ELR (cell line): Measurements from ENCODE around the gene TCEAL9.
"Not testable (repeated sequence)": the region's sequence is repeated elsewhere in the genome, so short reads cannot be mapped to it uniquely, and the experiment has no call there.

Experiments
- DNase-seq: peaks from one replicate; pipeline ENCODE4 v3.0.0-alpha.2; 2015; ENCODE audit warnings: low read depth

Gene TCEAL9, protein sequence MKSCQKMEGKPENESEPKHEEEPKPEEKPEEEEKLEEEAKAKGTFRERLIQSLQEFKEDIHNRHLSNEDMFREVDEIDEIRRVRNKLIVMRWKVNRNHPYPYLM

DNA sequence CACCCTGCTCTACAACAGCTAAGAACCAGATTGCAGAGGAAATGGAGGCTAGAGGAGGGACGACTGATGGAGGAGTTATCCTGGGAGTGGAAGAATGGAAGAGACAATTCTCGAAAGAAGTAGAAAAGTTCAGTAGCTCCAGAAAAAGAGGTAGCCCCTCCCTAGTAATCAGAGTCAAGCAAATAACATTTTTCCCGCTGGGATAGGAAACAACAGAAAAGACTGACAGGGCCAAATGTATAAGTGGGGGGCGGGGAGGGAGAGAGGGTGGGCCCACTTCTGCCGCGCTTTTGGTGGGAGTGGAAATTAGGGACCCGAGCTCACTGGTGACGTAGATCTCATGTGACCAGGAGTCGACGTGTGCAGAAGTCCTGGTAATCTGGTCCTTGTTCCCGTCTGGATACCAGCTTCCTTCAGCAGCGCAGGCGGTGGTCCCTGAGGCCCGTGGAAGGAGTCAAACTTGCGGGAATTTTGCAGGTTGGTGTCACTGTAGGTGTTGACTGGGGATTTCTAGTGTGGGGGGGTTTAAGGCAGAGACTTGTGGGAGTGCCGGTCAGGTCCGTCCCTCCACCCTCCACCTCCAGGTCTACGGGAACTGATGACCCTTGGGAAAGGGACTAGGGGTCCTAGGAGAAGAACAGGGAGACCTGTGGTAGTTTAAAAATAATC, at the start of gene TCEAL9:
Gene TCEAL9, plus strand, starts transcription at position 377 of the 669 bp plus-strand sequence. CDS start 1,179 bp downstream, outside the sequence.
- peak; percentile 79 for DNase-seq

DNA sequence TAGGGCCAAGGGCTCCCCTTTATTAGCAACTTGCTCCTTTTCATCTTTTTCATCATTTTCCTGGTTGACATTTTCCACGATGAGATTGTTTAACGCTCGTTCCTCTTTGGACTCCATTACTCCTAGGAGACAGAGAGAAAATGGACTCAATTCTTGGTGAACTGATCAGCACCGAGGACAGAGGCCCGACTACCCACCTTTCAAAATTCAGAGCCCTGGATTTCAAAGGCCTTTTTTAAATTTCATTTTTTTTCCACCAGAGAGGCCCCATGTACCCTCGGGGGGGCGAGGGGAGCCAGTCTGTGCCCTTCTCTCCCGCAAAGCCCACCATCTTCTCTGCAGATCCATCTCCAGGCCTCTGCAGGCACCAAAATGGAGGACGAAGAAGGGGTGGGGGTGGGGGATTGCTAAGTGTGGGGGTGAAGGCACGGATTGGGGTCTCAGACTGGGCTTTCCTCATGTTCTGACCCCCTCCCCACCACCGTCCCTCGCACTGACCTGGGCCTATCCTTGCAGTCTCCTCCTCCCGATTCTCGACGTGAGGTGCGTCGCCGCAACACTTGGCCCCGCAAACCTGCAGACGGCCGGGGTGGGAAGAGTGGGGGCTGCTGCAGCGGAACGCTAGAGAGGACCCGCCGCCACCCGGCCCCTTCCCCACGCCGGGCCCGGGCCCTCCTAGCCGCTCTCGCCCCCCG, 46.3 kb upstream of the TCEAL9 start:
- no peak for DNase-seq

DNA sequence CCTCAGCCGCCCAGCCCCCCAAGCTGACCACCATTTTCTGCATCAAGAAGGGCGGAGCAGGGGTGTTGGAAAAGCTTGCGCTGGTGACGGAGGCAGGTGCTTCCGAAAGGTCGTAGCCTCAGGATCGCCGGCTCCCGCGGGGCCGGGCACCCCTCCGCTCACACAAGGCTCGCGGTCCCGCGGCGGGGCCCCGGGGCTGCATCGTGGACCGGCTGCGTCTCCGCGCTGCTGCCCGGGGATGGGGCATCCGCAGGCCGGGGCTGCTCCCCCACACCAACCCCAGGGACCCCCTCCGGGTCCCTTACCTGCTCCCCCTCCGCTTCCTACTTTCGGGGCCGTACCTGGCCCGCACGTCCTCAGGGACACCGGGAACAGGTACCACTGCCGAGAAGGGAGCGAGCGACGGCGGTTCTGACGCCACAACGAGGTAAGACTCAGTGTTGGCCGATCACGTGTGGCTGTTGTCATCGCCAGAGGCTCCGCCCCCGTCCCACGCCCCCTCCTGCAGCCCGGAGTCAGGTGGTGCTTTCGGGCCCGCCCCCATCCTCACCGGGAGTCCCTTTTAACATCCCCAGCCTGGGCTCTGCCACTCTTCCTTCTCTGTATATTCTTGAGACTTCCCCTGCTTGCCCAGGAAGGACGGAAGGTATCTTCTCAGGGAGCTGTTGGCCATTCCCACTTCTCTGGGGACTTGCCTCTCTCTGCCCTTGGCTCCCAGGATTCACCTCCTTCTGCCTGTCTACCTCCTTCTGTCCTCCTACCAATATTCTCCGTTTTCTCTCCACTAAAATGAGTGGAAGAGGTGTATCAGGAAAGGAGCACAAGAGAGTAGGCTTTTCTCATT, 45.5 kb upstream of the TCEAL9 start, which contains the start of gene BEX2:
Gene BEX2, minus strand, starts transcription at position 436 of the 844 bp plus-strand sequence. CDS start 1,014 bp downstream, outside the sequence.
- DNase-seq: peak; percentile 58

DNA sequence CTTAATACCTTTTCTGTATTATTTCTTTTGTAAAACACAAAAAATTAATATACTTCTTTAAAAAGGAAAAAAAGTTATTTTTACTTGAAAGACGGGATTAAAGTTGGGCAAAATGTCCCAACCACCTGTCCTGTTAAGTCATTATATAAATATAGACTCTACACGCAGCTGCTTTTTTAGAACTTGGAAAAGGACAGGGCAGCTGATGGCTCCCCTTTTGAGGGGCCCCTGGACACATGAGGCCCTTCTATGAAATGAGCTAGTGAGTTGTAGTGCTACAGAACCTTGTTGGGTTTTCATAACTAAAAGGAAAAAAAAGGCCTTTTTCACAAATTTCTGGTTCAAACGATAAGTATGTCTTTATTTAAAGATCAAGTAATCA, 44.9 kb upstream of the TCEAL9 start:
- DNase-seq: no peak

DNA sequence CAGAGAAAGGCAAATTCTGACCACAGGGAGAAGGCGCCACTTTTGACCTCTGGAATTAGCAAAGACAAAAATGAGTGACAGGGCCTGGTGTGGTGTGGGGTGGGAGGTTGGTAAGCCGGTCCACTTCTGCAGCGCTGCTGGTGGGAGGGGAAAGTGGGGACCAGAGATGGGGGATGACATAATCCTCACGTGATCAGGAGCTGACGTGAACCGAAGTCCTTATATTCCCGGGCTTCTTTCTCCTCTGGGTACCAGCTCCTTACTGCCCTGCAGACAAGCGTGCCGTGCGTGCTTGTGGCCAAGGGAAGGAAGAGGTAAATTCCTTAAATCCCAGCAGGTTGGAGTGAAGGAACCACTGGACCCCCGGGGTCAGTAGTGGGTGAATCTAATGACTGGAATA, 26.3 kb upstream of the TCEAL9 start, which contains the start of gene TCEAL7:
Gene TCEAL7, plus strand, starts transcription at position 249 of the 400 bp plus-strand sequence. CDS start 1,165 bp downstream, outside the sequence.
- peak; percentile 65 for DNase-seq

DNA sequence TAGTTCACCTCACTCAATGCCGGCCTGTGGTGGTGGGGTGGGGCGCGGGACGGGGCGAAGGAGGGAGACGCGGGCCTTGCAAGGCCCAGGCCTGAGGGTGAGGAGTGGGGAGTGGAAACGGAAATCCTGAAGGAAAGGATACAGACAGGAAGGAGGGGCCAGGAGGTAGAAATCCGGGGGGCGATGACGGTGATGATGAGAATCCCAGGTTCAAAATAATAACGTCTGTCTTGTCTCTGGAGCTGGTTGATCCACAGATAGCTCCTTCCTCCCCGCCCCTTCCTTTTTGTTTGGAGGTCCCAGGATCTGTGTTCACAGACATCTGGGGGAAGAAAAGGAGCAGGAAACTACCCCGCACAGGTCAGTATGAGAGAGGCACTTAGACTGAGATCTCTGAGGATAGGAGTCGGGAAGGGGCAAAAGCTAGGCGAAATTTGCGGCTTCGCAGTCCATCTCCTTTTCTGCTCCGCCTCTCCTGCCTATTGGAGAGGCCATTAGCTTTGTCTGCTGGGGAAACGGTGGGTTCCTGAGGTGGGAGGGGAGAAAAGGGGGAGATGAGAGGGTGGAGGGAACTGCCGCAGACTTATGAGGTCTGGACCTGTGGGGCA, 25.5 kb upstream of the TCEAL9 start:
- DNase-seq: peak; percentile 25

DNA sequence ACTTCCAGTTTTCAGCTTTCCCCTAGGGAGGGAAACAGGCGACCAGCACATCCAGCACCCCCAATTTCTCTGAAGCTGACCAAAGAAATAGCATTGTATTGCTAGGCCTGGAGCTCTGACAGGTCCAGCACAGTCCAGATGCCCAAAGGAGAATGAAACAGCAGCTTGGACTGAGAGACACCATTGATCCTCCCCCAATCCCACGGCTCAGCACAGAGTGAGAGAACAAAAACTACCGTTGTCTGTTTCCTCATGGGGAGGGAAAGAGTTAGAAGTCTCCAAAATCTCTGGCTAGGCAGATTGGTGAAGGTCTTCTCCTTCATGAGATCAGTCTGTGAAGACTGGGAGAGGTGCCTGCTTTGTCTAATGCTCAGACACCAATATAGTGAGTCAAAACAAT, 17.6 kb upstream of the TCEAL9 start:
- no peak for DNase-seq

DNA sequence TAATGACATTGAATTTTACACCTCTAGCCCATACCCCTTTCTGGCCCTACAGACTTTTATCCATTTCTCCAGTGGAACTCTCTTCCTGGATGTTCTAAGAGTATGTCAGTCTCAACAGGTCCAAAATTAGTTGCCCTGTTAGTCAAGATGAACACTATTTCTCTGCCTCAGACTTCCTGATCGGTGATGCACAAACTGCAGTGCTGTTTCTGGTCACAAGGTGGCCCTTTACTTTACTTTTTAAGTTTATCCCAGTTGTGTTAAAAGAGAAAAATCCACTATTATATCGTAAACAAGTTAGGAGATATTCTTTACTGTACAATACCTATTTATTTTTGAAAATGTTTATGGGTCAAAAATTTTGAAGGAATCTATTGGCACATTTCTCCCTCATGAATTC, 13.2 kb upstream of the TCEAL9 start:
- DNase-seq: peak; percentile 62

DNA sequence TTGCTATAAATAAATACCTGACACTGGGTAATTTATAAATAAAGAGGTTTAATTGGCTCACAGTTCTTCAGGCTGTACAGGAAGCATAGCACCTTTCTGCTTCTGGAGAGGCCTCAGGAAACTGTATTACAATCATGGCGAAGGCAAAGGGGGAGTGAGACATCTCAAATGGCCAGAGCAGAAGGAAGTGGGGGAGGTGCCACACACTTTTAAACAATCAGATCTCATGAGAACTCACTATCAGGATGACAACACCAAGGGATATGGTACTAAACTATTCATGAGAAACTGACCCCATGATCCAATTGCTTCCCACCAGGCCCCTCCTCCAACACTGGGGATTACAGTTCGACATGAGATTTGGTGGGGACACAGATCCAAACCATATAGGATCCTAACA, 11.7 kb upstream of the TCEAL9 start:
- no peak for DNase-seq

DNA sequence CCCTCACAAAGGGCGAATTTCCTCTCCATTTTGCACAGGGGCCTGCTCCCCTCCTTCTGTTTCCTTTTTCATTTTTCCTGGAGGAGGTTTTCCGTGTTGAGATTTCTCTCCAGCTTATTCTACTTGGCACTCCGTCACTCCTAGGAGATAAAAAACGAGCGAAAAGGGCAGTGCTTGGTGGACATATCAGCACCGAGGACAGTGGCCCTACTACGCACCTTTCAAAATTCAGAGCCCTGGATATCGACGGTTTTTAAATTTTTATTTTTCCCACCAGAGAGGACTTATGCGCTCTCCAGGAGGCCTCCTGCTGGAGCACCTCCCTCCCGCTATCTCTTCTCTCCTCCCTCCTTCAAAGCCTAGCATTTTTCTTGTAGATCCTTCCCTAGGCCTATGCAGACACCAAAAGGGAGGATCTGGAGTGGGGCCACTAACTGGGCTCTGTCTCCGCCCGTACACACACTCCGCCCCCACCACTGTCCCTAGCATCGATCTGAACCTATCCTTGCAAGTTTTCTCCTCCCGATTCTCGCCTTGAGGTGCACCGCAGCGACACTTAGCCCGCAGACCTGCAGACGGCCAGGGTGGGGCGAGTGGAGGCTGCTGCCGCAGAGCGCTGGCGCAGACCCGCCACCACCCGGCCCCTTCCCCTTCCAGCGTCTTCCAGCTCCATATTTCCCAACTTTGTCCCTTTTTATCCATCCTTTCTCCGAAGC, 8.5 kb upstream of the TCEAL9 start:
- DNase-seq: no peak

DNA sequence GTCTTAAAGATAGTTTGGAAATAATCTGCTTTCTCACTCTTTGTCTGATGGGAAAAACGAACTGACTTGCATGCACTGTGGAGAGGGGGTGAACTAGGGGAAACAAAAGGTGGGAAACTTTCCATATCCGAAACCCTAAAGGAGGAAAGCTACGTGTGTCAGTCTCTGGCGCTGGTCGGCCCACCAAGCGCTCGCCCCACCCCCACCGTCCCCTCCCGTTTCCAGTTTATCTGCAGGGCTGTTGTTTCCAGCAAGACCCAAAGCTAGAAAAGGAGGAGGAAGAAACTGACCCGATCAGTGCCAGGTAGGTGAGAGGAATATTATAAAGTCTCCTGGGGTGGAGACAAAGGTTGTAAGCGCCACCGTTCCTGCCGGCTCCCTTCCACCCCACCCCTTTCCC, 552 bp downstream of the TCEAL9 start:
- DNase-seq: no peak

DNA sequence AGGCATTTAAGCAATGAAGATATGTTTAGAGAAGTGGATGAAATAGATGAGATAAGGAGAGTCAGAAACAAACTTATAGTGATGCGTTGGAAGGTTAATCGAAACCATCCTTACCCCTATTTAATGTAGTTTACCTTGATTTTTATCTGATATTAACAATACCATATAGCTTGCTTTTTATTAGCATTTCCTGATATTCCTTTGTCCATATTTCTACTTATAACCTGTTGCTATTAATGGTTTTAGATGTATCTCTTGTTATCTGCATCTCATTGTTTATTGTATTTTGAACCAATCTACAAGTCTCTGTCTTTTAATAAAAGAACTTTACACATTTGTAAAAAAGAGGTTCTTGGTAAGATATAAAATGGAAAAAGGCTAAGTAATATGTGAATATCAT, 1.6 kb downstream of the TCEAL9 start:
- DNase-seq: no peak

DNA sequence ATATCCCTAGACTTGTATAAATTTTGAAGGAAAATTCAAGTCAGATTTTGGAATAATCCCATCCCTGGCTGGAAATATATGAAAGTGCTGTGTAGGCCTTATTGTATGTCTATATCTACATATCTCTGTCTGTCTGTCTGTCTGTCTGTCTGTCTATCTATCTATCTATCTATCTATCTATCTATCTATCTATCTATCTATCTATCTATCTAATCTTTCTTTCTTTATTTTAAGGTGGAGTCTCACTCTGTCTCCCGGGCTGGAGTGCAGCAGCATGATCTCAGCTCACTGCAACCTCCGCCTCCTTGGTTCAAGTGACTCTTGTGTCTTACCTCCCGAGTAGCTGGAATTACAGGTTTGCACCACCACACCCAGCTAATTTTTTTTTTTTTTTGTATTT, 3.3 kb downstream of the TCEAL9 start:
- DNase-seq: not testable (repeated sequence)

DNA sequence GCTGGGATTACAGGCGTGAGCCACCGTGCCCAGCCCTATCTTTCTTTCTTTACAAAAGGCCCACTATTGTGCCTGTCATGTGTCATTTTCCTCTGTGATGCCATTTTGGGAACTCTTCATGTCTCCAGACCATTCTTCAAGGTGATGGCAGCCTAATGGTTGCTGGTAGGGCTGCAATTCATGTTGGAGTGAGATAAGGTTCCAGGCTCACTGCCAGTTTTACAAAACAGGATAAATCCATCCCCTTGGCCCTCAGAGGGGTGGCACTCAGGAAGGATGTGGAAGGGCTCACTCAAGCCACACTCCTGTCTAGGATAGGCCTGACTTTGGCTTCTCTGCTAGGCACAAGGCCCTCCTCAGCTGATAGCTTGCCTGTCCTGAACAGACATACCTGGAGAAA, 3.8 kb downstream of the TCEAL9 start:
- DNase-seq: no peak

DNA sequence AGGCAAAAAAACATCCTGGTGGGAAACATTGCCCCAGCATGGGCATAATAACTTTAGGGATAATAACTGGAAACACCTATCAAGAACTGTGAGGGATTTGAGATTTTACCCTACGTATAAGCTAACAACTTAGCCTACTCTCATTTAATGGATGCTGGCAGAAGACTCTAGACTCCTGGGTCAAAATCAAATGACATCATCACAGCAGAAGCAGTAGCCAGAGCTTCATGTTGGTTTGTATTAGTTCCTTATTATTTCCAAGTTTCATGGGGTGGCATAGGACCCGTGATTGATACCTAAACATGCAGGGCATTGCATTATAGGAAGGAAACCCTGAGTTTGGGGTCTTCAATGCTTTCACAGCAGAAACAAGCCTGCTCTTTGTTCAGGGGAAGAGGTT, 4.6 kb downstream of the TCEAL9 start:
- no peak for DNase-seq

DNA sequence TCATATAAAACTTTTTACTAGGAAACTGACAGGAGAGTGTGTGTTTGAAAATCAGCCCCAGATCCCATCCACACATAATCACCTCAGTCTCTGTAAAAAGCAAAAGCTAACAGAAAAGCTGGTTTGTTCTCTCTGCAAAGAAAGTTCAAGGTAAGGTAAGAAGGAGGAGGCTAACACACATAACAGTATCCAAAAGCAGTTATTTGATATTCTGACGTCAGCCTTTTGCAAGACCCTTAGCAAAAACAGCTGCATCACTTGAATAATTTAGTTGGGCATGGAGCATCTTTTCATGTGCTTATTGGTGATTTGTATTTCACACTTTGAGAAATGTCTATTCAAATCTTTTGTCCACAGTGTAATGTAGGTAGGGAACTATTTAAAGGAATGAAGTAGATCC, 5.5 kb downstream of the TCEAL9 start:
- no peak for DNase-seq

DNA sequence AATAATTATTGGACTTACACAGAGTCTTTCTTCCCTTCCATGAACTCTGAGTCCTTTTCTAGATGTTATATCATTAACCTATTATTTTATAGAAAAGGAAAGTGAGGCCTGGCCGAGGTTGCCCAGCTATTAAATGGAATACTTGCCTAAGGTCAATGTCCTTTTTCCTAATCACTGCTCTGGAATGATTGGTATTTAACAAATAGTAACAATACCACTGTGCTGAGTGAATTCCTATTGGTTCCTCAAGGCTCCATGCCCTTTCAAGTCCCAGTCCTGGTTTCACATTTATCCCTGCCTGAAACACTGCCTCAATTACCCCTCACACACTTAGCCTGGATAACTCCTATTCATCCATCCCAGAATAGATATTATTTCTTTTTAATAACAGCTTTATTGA, 6.2 kb downstream of the TCEAL9 start:
- peak; percentile 79 for DNase-seq

DNA sequence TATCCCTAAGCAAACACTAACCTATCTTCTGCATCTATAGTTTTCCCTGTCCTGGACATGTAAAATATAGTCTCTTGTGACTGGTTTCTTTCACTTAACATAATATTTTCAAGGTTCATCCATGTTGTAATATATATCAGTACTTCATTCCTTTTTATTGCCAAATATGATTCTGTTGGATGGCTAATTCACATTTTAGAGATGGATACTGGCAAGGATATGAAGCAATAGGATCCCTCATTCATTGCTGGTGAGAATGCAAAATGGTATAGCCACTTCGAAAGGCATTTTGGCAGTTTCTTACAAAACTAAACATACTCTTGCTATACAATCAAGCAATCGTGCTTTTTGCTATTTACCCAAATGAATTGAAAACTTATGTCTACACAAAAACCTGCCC, 6.7 kb downstream of the TCEAL9 start:
- no peak for DNase-seq

DNA sequence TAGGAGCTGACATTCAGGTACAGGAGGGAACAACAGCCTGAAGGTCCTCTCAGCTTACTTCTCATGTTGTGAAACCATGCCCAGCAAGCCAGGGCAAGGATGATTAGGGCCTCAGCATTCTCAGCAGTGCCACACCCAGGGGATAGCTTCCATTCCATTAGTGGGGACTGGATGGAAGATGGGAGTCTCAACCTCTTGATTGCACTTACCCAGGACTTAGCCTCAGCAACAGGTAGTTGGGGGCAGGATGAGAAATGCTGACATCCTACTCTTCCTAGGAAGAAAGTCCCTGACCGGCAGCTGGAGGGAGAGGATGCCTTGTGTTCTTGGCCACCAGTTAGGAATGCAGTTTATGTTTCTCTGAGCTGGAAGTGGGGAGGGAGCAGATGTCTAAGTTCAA, 11.2 kb downstream of the TCEAL9 start:
- DNase-seq: no peak

DNA sequence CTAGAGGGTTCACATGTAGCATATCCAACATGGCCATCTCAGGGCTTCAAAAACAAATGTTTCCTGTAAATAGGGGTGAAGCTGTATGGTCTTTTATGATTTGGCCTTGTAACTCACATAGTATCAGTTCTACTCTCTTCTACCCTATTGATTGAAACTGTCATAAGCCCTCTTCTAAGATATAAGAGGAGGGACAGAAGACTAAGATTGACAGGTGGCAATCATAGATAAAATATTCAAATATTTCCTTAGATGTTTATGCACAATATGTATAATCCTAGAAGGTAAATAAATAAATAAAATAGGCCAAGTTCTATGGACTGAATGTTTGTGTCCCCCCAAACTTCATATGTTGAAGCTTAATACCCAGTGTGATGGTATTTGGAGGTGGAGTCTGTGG, 13.2 kb downstream of the TCEAL9 start:
- no peak for DNase-seq

DNA sequence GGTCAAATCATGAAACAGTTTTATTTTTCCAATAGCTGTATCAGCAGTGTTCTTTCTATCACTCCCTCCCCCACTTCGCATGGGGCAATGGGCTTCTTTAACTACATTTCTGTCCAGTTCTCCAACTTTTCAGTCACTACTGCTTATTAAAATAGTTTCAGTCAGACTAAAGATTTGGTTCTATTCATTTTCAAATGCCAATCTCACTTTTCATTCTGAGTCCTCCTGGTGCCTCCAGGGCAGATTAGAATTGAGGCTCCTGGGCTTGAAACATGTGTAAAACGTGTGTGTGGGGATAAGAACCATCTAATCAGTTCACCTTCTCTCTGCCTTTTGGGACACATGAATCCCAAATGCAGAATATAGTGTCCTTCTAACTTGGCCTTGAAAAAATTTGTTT, 16.6 kb downstream of the TCEAL9 start:
- no peak for DNase-seq
